IMR-90 (cell line): Measurements from ENCODE around the gene CHN2.

Experiments used
- CEBPB ChIP-seq: IDR thresholded peaks from 2 replicates; pipeline ENCODE4 v1.6.1; 2012; ENCODE audit warnings: low read depth, low read length, improper control_type of control experiment
- FOS ChIP-seq: fragments of 150-350 bp; IDR thresholded peaks from 2 replicates; pipeline ENCODE4 v1.6.1; 2016; ENCODE audit warnings: low read depth, low read length
- MXI1 ChIP-seq: IDR thresholded peaks from 2 replicates; pipeline ENCODE4 v1.6.1; 2012; ENCODE audit warnings: low read depth, mild to moderate bottlenecking, low read length, moderate library complexity, borderline replicate concordance
- TF ChIP-seq, protein P1 (sequence below): conservative IDR thresholded peaks from 2 replicates; pipeline ENCODE4 v1.5.1; 2012; ENCODE audit warnings: mild to moderate bottlenecking, low read depth, low read length, improper control_type of control experiment

DNA sequence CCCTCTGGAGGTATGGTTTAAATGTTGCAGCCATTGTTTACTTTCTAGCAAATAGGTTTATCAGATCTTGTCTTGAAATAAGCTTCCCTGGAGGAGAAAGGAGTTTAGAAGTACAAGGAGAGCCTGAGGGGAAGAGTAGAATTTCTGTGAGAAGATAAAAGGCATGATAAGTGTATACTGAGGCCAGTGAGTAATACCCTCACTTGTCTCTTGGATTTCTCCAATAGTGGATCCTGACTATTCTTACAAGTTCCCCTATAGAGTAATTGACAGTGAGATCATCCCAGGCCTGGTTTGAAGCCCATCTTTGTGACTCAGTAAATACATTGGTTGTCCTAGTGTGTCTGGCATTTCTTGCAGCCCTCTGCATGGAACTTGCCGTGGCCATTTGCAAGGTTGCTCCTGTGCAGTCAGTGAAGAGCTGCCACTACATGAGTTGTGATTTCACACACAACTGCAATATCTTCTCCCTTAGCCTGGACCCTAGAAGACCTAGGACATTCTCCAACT lies 41.6 kb downstream of the CHN2 start:
- TF ChIP-seq MXI1 (no peak), FOS (no peak), CEBPB (no peak)
- TF ChIP-seq, protein P1, sequence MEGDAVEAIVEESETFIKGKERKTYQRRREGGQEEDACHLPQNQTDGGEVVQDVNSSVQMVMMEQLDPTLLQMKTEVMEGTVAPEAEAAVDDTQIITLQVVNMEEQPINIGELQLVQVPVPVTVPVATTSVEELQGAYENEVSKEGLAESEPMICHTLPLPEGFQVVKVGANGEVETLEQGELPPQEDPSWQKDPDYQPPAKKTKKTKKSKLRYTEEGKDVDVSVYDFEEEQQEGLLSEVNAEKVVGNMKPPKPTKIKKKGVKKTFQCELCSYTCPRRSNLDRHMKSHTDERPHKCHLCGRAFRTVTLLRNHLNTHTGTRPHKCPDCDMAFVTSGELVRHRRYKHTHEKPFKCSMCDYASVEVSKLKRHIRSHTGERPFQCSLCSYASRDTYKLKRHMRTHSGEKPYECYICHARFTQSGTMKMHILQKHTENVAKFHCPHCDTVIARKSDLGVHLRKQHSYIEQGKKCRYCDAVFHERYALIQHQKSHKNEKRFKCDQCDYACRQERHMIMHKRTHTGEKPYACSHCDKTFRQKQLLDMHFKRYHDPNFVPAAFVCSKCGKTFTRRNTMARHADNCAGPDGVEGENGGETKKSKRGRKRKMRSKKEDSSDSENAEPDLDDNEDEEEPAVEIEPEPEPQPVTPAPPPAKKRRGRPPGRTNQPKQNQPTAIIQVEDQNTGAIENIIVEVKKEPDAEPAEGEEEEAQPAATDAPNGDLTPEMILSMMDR, result no peak
